ENCODE data around the gene PDCD11.

DNA sequence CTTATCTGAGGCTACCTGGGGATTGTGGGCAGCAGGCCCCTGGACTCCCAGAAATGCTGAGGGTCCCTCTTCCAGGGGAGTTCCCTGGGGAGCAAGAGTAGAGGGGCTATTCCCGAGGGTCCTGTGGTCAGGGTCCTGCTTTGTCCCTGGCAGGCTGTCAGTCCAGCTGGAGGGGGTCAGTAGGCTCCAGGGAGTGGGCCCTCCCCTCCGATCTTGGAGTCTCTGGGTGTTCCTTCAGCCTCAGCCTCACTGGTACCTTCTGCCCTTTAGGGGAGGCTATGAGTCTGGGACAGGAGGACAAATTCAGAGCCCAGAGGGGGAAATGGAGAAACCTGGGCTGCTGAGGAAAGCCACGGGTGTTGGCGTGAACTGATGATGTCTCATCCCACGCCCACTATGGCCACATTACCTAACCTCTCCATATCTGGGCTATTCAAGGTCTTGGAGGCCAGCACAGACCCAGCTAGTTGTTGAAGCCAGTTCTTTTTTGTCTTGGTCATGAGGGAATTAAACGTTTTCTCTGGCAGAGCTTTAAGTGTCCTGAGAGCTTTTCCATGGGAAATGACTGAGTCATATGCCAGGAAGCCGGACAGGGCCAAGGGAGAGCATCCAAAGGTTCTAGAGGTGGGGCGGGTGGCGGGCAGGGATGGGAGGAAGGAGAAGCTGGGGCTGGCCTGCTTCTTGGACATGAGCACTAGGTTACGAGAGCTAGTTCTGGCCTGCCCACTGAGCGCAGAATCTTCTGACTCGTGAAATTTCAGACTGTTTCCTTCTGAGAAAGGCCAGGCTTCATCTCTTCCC, 49.5 kb downstream of the PDCD11 start:
- TF ChIP-seq, protein P1, sequence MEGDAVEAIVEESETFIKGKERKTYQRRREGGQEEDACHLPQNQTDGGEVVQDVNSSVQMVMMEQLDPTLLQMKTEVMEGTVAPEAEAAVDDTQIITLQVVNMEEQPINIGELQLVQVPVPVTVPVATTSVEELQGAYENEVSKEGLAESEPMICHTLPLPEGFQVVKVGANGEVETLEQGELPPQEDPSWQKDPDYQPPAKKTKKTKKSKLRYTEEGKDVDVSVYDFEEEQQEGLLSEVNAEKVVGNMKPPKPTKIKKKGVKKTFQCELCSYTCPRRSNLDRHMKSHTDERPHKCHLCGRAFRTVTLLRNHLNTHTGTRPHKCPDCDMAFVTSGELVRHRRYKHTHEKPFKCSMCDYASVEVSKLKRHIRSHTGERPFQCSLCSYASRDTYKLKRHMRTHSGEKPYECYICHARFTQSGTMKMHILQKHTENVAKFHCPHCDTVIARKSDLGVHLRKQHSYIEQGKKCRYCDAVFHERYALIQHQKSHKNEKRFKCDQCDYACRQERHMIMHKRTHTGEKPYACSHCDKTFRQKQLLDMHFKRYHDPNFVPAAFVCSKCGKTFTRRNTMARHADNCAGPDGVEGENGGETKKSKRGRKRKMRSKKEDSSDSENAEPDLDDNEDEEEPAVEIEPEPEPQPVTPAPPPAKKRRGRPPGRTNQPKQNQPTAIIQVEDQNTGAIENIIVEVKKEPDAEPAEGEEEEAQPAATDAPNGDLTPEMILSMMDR (IDR thresholded peaks at IDR 0.05), result no peak
- TF ChIP-seq POLR2A (IDR thresholded peaks at IDR 0.05), result no peak

Measured in esophagus squamous epithelium (tissue), 4 donors.